Left forelimb (tissue), 1 donor: ENCODE results near the gene SNX32.
"Not testable (repeated sequence)": the region's sequence is repeated elsewhere in the genome, so short reads cannot be mapped to it uniquely, and the experiment has no call there.

Experiments
- DNase-seq: peaks from one replicate; pipeline ENCODE4 v3.0.0-alpha.2; 2018; ENCODE audit warnings: low spot score

SNX32 gene

GRCh38 chr11:65886826-65887722 lies 53.3 kb downstream of the SNX32 start:
- DNase-seq = no peak

DNA sequence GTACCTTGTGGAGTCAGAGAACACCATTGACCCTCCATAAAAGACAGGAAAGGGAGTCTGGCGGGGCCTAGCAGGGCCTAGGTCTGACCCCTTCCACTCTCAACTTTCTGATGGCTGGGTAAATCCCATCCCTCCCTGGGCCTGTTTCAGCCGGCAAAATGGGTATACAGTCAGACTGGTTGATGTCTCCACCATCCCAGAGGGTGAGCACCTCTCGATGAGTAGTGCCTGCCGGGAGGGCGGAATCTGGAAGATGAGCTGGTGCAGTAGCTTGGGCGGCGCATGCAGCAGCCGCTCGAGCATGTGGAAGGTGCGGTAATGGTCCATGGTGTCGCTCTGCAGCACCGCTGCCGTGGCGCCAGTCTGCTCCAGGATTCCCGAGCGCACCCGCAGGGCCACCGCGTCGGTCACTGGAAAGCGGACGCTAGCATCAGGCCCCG lies 54.0 kb downstream of the SNX32 start:
- no peak for DNase-seq

DNA sequence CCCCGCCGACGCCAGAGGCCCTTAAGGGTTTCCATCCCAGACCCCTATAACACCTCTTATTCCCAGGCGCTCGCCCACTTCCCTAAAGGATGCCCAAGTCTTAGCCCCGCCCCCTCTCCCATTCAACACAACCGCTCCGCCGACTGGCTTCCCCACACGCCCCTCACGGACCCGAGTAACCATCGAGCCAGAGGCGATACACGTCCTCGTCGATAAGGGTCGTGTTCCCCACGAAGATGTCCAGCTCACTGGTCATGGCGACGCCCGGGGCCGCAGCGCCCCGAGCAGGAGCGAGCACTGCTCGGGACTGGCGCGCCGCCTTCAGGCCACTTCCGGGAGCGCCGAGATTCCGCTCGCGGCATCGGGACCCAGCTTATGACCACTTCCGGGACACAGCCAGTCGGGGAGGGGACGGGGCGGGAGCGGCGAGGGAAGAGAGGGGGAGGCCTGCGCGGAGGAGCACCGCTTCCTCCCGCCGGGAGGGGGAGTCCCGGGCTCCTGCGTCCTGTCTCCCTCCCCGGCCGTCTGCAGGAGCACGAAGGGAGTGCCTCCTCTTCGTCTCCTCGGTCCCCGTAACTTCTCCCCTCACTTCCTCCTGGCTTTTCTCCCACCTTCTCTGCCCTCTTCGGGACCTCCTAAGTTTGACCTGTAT lies 54.5 kb downstream of the SNX32 start, which contains the start of gene FIBP:
FIBP (minus strand) TSS at position 309 of the 652 bp plus-strand sequence; CDS start at position 256, 53 bp downstream.
- peak; percentile 99 for DNase-seq

GRCh38 chr11:65890324-65891218 lies 56.8 kb downstream of the SNX32 start, which contains the start of gene CCDC85B:
CCDC85B (plus strand) TSS chr11:65890673; CDS start chr11:65890784, 111 bp downstream.
- DNase-seq = peak; percentile 98

- DNase-seq = no peak
Measured at GRCh38 chr11:65891219-65892136, 57.7 kb downstream of the SNX32 start.

DNA sequence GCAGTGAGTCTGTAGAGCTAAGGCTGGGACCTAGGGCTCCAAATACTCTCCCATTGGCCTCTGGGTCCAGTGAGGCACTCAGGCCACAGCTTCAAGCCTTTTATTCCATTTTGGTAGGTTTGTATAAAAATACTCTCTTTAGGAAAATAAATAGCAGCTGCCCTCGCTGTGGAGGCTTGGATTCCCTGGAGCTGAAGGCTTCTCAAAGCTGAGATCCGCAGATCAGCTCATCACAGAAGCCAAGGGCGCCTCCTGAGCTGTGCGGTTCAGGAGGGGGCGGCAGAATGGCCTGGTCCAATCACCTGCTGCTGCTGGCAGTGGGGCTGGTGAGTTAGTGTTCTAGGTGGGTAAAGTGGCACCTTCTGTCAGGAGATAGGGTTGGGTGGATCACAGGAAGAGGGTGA lies 58.4 kb downstream of the SNX32 start:
- not testable (repeated sequence) for DNase-seq

DNA sequence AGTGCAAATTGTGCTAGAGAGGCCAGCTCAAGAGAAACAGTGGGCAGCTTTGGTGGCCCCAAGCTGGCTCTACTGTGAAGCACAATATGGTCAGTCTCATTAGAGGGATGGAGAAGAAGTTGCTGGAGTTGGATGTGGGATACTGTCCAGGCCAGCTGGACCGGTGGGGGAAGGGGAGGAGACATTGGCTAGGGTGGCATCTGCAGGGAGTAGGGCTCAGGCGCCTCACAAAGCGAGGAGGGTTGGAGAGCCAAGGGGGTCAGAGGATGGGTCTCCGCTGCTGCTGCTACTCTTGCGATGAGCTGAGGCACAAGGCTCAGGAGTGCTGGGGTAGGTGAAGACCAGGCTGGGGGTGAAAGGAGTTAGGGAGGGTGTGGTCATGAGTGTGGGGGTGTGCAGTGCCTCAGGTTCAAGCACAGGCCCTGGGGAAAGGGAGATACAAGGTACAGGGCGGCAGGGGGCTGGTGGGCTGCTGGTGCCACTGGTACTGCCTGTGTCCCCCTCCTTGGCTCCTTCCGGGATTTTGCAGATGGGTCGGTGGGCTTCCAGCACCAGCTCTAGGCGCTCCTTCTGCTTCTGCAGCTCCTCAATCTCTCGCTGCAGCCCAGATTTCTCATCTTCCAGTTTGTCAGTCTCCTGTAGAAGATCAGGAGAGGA lies 59.0 kb downstream of the SNX32 start:
- DNase-seq = no peak

DNA sequence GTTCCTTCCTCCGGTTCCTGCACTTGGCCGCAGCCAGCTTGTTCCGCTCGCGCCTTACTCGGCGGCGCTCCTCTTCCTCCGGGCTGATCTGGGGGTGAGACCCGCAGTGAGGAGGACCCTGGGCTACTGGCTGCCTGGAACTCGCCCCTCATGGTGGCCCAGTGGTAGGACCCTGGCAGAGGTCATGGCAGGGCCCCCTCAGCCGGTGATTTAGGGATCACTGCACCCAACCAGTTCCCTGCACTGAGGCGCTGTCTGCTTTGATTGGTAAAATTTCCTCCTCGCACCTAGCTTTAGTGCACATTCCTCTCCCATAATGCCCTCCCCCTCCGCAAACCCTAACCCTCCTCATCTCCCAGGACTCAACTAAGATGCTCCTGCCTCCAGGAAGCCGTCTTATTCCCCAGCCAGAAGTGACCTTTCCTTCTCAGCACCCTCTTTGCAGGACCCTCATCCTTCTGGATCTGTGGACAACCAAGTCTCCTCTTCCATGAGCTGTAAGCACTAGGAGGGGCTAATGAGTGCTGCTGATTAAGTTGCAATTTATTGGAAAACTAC lies 60.4 kb downstream of the SNX32 start:
- DNase-seq = no peak

- DNase-seq = no peak
Measured at GRCh38 chr11:65895482-65895981, 61.8 kb downstream of the SNX32 start.

DNA sequence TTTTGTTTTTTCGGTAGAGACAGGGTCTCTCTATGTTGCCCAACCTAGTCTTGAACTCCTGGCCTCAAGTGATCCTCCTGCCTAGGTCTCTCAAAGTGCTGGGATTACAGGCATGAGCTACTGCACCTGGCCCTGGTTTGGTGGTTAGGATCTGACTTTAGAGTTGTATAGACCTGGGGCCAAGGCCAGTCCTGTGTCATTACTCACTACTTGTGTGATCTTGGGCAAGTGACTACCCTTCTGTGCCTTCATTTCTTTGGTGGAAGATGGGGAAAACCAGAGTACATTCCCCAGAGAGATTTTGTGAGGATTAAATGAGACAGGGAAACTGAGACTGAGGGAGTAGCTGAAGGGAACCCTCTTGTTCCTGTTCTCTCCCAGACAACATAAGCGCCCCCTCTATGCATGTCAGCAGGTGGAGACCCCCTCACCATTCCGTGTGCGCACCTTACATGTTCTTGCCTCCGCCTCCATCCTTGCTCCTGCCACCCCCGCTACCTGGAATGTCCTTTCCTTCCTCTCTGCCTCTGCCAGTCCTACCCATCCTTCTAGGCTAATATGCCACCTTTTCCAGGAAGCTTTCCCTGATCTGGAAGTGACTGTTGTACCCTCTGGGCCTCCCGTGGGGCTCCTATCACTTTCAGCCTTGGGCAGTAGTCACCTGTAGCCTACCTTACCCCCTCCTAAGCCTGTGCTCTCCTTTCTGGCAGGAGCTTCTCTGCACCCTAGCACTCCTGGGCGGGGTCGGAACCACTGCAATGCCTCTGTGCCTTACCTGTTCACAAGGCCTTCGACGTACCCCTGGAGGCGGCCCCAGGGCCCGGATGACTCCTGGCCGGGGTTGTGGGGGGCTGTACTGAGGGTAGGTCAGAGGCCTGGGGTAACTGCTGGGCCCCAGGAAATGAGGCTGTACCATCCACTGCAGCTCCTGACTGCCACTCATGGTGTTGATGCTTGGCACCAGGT lies 62.6 kb downstream of the SNX32 start:
- no peak for DNase-seq

GRCh38 chr11:65897020-65897471 lies 63.3 kb downstream of the SNX32 start:
- no peak for DNase-seq

GRCh38 chr11:65898656-65899355 lies 65.0 kb downstream of the SNX32 start:
- DNase-seq = no peak

GRCh38 chr11:65899356-65900124 lies 65.8 kb downstream of the SNX32 start:
- DNase-seq = no peak

DNA sequence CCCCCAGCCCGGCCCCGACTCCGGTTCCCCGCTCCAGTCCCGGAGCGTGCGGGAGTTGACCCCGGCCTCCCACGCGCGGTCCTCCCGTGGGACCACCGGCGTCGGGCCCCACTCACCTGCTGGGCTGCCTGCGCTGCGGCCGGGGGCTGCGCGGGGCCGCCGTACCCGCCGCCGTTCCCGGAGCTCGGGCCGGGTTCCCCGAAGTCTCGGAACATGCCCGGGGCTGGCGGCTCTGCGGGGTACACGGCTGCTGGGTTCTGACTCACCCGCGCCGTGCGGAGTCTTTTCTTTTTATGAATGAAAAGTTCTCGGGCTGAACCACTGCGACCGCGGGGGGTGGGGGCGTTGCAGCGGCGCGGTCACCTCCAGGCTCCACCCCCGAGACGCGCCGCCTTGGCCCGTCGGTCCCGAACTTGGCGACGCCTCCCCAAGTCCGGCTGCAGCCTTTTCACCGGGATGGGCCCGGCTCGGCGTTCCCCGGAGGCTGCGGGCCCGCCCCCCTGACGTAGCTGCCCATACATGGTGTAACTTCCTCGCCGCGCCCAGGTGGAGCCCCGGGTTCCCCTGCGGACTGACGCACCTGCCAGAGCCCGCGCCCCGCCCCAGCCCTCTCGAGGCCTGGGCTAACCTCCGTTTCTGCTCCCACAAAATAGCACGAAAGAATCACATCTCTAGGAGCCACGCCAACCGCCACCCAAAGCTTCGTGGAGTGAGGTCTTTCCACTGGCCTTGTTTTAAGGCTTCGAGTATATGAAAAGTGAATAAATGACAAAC lies 66.5 kb downstream of the SNX32 start, which contains the start of gene FOSL1:
FOSL1 (minus strand) TSS at position 264 of the 774 bp plus-strand sequence; CDS start at position 215, 49 bp downstream.
- DNase-seq = no peak

GRCh38 chr11:65900899-65901180 lies 67.1 kb downstream of the SNX32 start:
- DNase-seq = no peak

DNA sequence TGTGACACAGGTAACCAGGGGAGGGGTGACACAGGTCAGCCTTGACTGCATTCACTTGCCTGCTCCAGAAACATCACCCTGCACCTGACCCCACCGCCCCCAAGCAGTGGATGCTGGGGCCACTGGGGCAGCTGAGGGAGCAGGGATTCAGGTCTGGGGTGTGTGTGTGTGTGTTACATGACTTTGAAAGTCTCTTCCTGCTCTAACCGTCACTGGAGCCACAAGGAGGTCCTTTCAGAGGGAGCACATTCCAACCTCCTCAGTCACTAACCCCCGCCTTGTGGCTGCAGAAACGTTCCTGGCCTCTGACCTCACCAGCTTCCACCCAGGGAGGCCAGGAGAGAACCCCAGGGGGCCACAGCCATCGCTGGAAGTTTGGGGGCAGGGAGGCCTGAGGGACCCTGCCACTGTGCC lies 69.3 kb downstream of the SNX32 start:
- no peak for DNase-seq
